Vagina (tissue), 2 donors: ENCODE data around the gene MAPK9.

Source experiments
- POLR2A ChIP-seq, 2 donors: fragments of 450-650 bp; IDR thresholded peaks; one replicate each; pipeline ENCODE4 v1.6.1; 2017; ENCODE audit warnings: antibody characterized with exemption in 2 of 2, mild to moderate bottlenecking in 2 of 2, moderate library complexity in 2 of 2
- TF ChIP-seq, protein P1 (sequence below), 3 experiments: fragments of 450-650 bp in 2 of 3; fragments of 200-600 bp in 1 of 3; sonication (generic) in 1 of 3; IDR thresholded peaks; one replicate each; pipeline ENCODE4 v1.5.1; 2017 to 2019; ENCODE audit warnings: antibody characterized with exemption in 3 of 3, mild to moderate bottlenecking in 2 of 3, moderate library complexity in 2 of 3

- TF ChIP-seq POLR2A (IDR thresholded peaks at IDR 0.05), result no peak
- TF ChIP-seq, protein P1, sequence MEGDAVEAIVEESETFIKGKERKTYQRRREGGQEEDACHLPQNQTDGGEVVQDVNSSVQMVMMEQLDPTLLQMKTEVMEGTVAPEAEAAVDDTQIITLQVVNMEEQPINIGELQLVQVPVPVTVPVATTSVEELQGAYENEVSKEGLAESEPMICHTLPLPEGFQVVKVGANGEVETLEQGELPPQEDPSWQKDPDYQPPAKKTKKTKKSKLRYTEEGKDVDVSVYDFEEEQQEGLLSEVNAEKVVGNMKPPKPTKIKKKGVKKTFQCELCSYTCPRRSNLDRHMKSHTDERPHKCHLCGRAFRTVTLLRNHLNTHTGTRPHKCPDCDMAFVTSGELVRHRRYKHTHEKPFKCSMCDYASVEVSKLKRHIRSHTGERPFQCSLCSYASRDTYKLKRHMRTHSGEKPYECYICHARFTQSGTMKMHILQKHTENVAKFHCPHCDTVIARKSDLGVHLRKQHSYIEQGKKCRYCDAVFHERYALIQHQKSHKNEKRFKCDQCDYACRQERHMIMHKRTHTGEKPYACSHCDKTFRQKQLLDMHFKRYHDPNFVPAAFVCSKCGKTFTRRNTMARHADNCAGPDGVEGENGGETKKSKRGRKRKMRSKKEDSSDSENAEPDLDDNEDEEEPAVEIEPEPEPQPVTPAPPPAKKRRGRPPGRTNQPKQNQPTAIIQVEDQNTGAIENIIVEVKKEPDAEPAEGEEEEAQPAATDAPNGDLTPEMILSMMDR (IDR thresholded peaks at IDR 0.05), result no peak
Observed at GRCh38 chr5:180241600-180241999, 50.3 kb downstream of the MAPK9 start.
